SK-N-SH treated with all-trans-retinoic acid at 6 μM for 48 hours (cell line): ENCODE measurements around the gene PHPT1.
A peak's percentile ranks its signal among the peaks of the same experiment; 100 is the strongest.

Experiments used
- ATAC-seq: fragments of 200-7000 bp; cut with Tn5 transposase; 3 replicates; pipeline ENCODE4 v1.9.1; 2020; ENCODE audit warnings: mild to moderate bottlenecking, moderate library complexity
- ARNTL ChIP-seq: fragments of 450-650 bp; formaldehyde crosslinking; IDR thresholded peaks from 2 replicates; pipeline ENCODE4 v1.5.0; 2020; ENCODE audit warnings: low read depth, mild to moderate bottlenecking, moderate library complexity, borderline replicate concordance
- CREB5 ChIP-seq: fragments of 250-450 bp; sonication (Bioruptor Pico); IDR thresholded peaks from 2 replicates; pipeline ENCODE4 v1.5.1; 2020; ENCODE audit warnings: low read depth, mild to moderate bottlenecking, moderate library complexity
- CSDC2 ChIP-seq: fragments of 250-450 bp; sonication (Bioruptor Pico); IDR thresholded peaks from 2 replicates; pipeline ENCODE4 v1.5.0; 2020; ENCODE audit warnings: mild to moderate bottlenecking, moderate library complexity
- CSRNP3 ChIP-seq: fragments of 250-450 bp; sonication (Bioruptor Pico); IDR thresholded peaks from 2 replicates; pipeline ENCODE4 v1.5.1; 2021; ENCODE audit warnings: mild to moderate bottlenecking, moderate library complexity
- ESRRG ChIP-seq: fragments of 250-450 bp; sonication (Bioruptor Pico); IDR thresholded peaks from 2 replicates; pipeline ENCODE4 v1.6.1; 2021; ENCODE audit warnings: mild to moderate bottlenecking
- GLIS3 ChIP-seq: fragments of 250-450 bp; sonication (Bioruptor Pico); IDR thresholded peaks from 2 replicates; pipeline ENCODE4 v1.5.0; 2020; ENCODE audit warnings: mild to moderate bottlenecking, moderate library complexity
- ISL1 ChIP-seq: fragments of 250-450 bp; sonication (Bioruptor Pico); IDR thresholded peaks from 2 replicates; pipeline ENCODE4 v2.1.2; 2022; ENCODE audit warnings: mild to moderate bottlenecking, moderate library complexity
- OSR1 ChIP-seq: fragments of 250-450 bp; sonication (Bioruptor Pico); IDR thresholded peaks from 2 replicates; pipeline ENCODE4 v1.8.0; 2022; ENCODE audit warnings: moderate library complexity, mild to moderate bottlenecking, inconsistent platforms
- PATZ1 ChIP-seq: fragments of 250-450 bp; sonication (Bioruptor Pico); IDR thresholded peaks from 2 replicates; pipeline ENCODE4 v1.8.0; 2020; ENCODE audit warnings: mild to moderate bottlenecking, moderate library complexity, borderline replicate concordance
- POU6F1 ChIP-seq: fragments of 250-450 bp; sonication (Bioruptor Pico); IDR thresholded peaks from 2 replicates; pipeline ENCODE4 v1.8.0; 2021; ENCODE audit warnings: low read depth, mild to moderate bottlenecking, moderate library complexity, borderline replicate concordance
- PPARA ChIP-seq: fragments of 250-450 bp; sonication (Bioruptor Pico); IDR thresholded peaks from 2 replicates; pipeline ENCODE4 v1.5.0; 2020; ENCODE audit warnings: mild to moderate bottlenecking, borderline replicate concordance
- RARB ChIP-seq: fragments of 250-450 bp; sonication (Bioruptor Pico); IDR thresholded peaks from 2 replicates; pipeline ENCODE4 v1.8.0; 2021; ENCODE audit warnings: mild to moderate bottlenecking, moderate library complexity
- SNAI2 ChIP-seq: fragments of 250-450 bp; sonication (Bioruptor Pico); IDR thresholded peaks from 2 replicates; pipeline ENCODE4 v1.5.0; 2020; ENCODE audit warnings: mild to moderate bottlenecking, moderate library complexity
- TCF4 ChIP-seq: fragments of 250-450 bp; sonication (Bioruptor Pico); IDR thresholded peaks from 2 replicates; pipeline ENCODE4 v1.8.0; 2021; ENCODE audit warnings: mild to moderate bottlenecking, moderate library complexity, borderline replicate concordance
- TOX ChIP-seq: fragments of 250-450 bp; sonication (Bioruptor Pico); IDR thresholded peaks from 2 replicates; pipeline ENCODE4 v1.8.0; 2021; ENCODE audit warnings: mild to moderate bottlenecking, moderate library complexity, borderline replicate concordance
- TSHZ2 ChIP-seq: fragments of 250-450 bp; sonication (Bioruptor Pico); IDR thresholded peaks from 2 replicates; pipeline ENCODE4 v1.5.0; 2020; ENCODE audit warnings: mild to moderate bottlenecking, moderate library complexity
- ZC3H10 ChIP-seq: fragments of 250-450 bp; sonication (Bioruptor Pico); IDR thresholded peaks from 2 replicates; pipeline ENCODE4 v1.5.1; 2021; ENCODE audit warnings: mild to moderate bottlenecking, moderate library complexity
- ZFP3 ChIP-seq: fragments of 250-450 bp; sonication (Bioruptor Pico); IDR thresholded peaks from 2 replicates; pipeline ENCODE4 v1.5.0; 2020; ENCODE audit warnings: mild to moderate bottlenecking, moderate library complexity
- ZFP30 ChIP-seq: fragments of 450-650 bp; formaldehyde crosslinking; IDR thresholded peaks from 2 replicates; pipeline ENCODE4 v1.5.0; 2022; ENCODE audit warnings: mild to moderate bottlenecking, moderate library complexity
- ZNF565 ChIP-seq: fragments of 450-650 bp; formaldehyde crosslinking; conservative IDR thresholded peaks from 2 replicates; pipeline ENCODE4 v1.5.0; 2020; ENCODE audit warnings: low read depth, mild to moderate bottlenecking, moderate library complexity
- ZNF70 ChIP-seq: fragments of 450-650 bp; formaldehyde crosslinking; IDR thresholded peaks from 2 replicates; pipeline ENCODE4 v1.5.0; 2020; ENCODE audit warnings: mild to moderate bottlenecking, moderate library complexity
- ZNF8 ChIP-seq: fragments of 450-650 bp; formaldehyde crosslinking; IDR thresholded peaks from 2 replicates; pipeline ENCODE4 v1.5.0; 2020; ENCODE audit warnings: mild to moderate bottlenecking, moderate library complexity

PHPT1 gene

GRCh38 chr9:136808806-136809158, 40.4 kb upstream of the PHPT1 start:
- TF ChIP-seq ZNF70 (no peak), PPARA (CRISPR knock-in tag) (no peak), TCF4 (CRISPR knock-in tag) (no peak), TSHZ2 (CRISPR knock-in tag) (no peak), PATZ1 (no peak), POU6F1 (CRISPR knock-in tag) (no peak), TOX (CRISPR knock-in tag) (no peak), GLIS3 (CRISPR knock-in tag) (no peak), ZFP30 (CRISPR knock-in tag) (no peak), ZFP3 (CRISPR knock-in tag) (no peak), ZNF565 (CRISPR knock-in tag) (no peak), OSR1 (CRISPR knock-in tag) (no peak), CSDC2 (no peak), ISL1 (no peak)
- TF ChIP-seq, all 23 proteins: peak for 0

GRCh38 chr9:136814725-136815421, 34.3 kb upstream of the PHPT1 start:
- no peak for ATAC-seq
- TF ChIP-seq TSHZ2 (CRISPR knock-in tag) = no peak
- TF ChIP-seq ESRRG (CRISPR knock-in tag) = no peak
- no peak for TF ChIP-seq ZC3H10 (CRISPR knock-in tag)
- TF ChIP-seq CSRNP3 (CRISPR knock-in tag) = no peak
- no peak for TF ChIP-seq RARB (CRISPR knock-in tag)
- TF ChIP-seq ARNTL = no peak
- TF ChIP-seq ISL1 = no peak
- TF ChIP-seq ZNF565 (CRISPR knock-in tag) = no peak
- TF ChIP-seq PPARA (CRISPR knock-in tag) = no peak
- TF ChIP-seq SNAI2 (CRISPR knock-in tag) = no peak
- no peak for TF ChIP-seq ZNF8
- no peak for TF ChIP-seq OSR1 (CRISPR knock-in tag)
- TF ChIP-seq CSDC2 = no peak
- no peak for TF ChIP-seq ZFP3 (CRISPR knock-in tag)
- TF ChIP-seq CREB5 (CRISPR knock-in tag) = no peak
- no peak for TF ChIP-seq PATZ1
- TF ChIP-seq, all 23 proteins: peak for 0

More at GRCh38 chr9:136808806-136809158, 40.4 kb upstream of the PHPT1 start:
- peak; percentile 31 for ATAC-seq
